DND-41 (cell line): Measurements from ENCODE around the gene PM20D2.

Experiments used
- CTCF ChIP-seq: IDR thresholded peaks from 2 replicates; pipeline ENCODE4 v1.5.1; 2012; ENCODE audit warnings: borderline replicate concordance, low read length, moderate library complexity, mild to moderate bottlenecking; ENCODE audit not compliant: poor library complexity, severe bottlenecking; ENCODE audit errors: extremely low read depth
- EZH2 ChIP-seq: IDR thresholded peaks from 3 replicates; pipeline ENCODE4 v1.6.1; 2012; ENCODE audit warnings: borderline replicate concordance, low read depth, mild to moderate bottlenecking, moderate library complexity, low read length, inconsistent platforms; ENCODE audit not compliant: severe bottlenecking

GRCh38 chr6:89214197-89214596, 68.3 kb downstream of the PM20D2 start:
- TF ChIP-seq CTCF (no peak), EZH2 (no peak)
